Tibial nerve (tissue), 4 donors: ENCODE measurements around the gene RAP1GAP2. TPM values are rescaled to one million over a fixed set of nuclear protein-coding genes. Genes with fewer than 3 reads are reported as not detected.

ENCODE experiments used
- DNase-seq, 2 donors: peaks; one replicate each; pipeline ENCODE4 v3.0.0-alpha.2; 2019; ENCODE audit warnings: low spot score in 2 of 2
- H3K27ac ChIP-seq, 4 donors: fragments of 200-600 bp; sonication (generic) in 3 of 4; one replicate each; pipeline ENCODE4 v1.5.1; 2017 to 2019; ENCODE audit warnings: mild to moderate bottlenecking in 1 of 4
- H3K27me3 ChIP-seq, 2 donors: fragments of 200-600 bp; sonication (generic) in 1 of 2; one replicate each; pipeline versions ENCODE4 v1.5.1 to v1.6.0; 2017 to 2019
- H3K36me3 ChIP-seq, 3 donors: fragments of 200-600 bp; sonication (generic); one replicate each; pipeline ENCODE4 v1.5.1; 2018 to 2019
- H3K4me1 ChIP-seq, 4 donors: fragments of 200-600 bp; sonication (generic) in 3 of 4; one replicate each; pipeline ENCODE4 v1.5.1; 2017 to 2019
- H3K4me3 ChIP-seq, 4 donors: fragments of 200-600 bp; sonication (generic) in 3 of 4; one replicate each; pipeline ENCODE4 v1.5.1; 2017 to 2019; ENCODE audit warnings: mild to moderate bottlenecking in 1 of 4, moderate library complexity in 1 of 4
- H3K9me3 ChIP-seq, 4 donors: fragments of 200-600 bp; sonication (generic) in 3 of 4; one replicate each; pipeline ENCODE4 v1.5.1; 2017 to 2019
- CTCF ChIP-seq, 5 experiments: fragments of 200-600 bp in 3 of 5; fragments of 450-650 bp in 2 of 5; sonication (generic) in 3 of 5; IDR thresholded peaks; one replicate each; pipeline ENCODE4 v1.5.1; 2016 to 2019; ENCODE audit warnings: antibody characterized with exemption in 5 of 5, mild to moderate bottlenecking in 3 of 5, moderate library complexity in 2 of 5
- EP300 ChIP-seq, 2 donors: sonication (generic); formaldehyde crosslinking; IDR thresholded peaks; one replicate each; pipeline ENCODE4 v1.6.1; 2017; ENCODE audit warnings: antibody characterized with exemption in 2 of 2, mild to moderate bottlenecking in 1 of 2
- POLR2A ChIP-seq, 2 donors: fragments of 450-650 bp; IDR thresholded peaks; one replicate each; pipeline ENCODE4 v1.6.1; 2017; ENCODE audit warnings: antibody characterized with exemption in 2 of 2, mild to moderate bottlenecking in 2 of 2, moderate library complexity in 2 of 2
- WGBS, 2 donors: methylation state at CpG; one replicate each; pipeline ENCODE4 v1.1.5; 2018; 5-methylcytosine and 5-hydroxymethylcytosine counted together
- total RNA-seq, 4 donors: library from RNA; depleted of rRNA; stranded (reverse); fragments of >200 nt; gene quantifications; one replicate each; pipeline ENCODE4 v1.1.0, GENCODE V29; 2016

Gene RAP1GAP2
- total RNA-seq, 4 donors from 2014 or later = 5.4 to 18.2 (median 11.9) TPM

- Histone ChIP-seq H3K9me3 (no peaks in the 10 kb centered on the region), H3K4me3 (no peak overlapping the region), H3K36me3 (peaks cover 0 to 9% (median 0%) of the 10 kb centered on the region in 3 donors), H3K27ac (no peak overlapping the region), H3K4me1 (no peaks in the 10 kb centered on the region), H3K27me3 (no peaks in the 10 kb centered on the region)
- DNase-seq = no peak
- 78 to 82% methylated on average over 4 of the region's 4 CpGs for WGBS, 2 donors
- no peak for TF ChIP-seq CTCF (IDR thresholded peaks at IDR 0.05)
- no peak for TF ChIP-seq EP300 (IDR thresholded peaks at IDR 0.05)
- TF ChIP-seq POLR2A (IDR thresholded peaks at IDR 0.05) = no peak
These were observed 113.6 kb downstream of the RAP1GAP2 start for GRCh38 chr17:2909846-2910234.

- DNase-seq = no peak
- Histone ChIP-seq H3K36me3 (peaks cover 0 to 3% (median 0%) of the 10 kb centered on the region in 3 donors), H3K27ac (no peak overlapping the region), H3K4me1 (no peaks in the 10 kb centered on the region), H3K4me3 (no peak overlapping the region), H3K27me3 (no peaks in the 10 kb centered on the region), H3K9me3 (no peaks in the 10 kb centered on the region)
- no peak for TF ChIP-seq EP300 (IDR thresholded peaks at IDR 0.05)
- no peak for TF ChIP-seq CTCF (IDR thresholded peaks at IDR 0.05)
- TF ChIP-seq POLR2A (IDR thresholded peaks at IDR 0.05) = no peak
- 42 to 52% methylated on average over 19 of the region's 19 CpGs for WGBS, 2 donors
These were observed 115.0 kb downstream of the RAP1GAP2 start for GRCh38 chr17:2911035-2911754.

- Histone ChIP-seq H3K9me3 (no peaks in the 10 kb centered on the region), H3K4me3 (no peak overlapping the region), H3K27ac (no peak overlapping the region), H3K27me3 (no peaks in the 10 kb centered on the region), H3K4me1 (no peaks in the 10 kb centered on the region), H3K36me3 (no peaks in the 10 kb centered on the region)
- TF ChIP-seq EP300 (IDR thresholded peaks at IDR 0.05) = no peak
- TF ChIP-seq CTCF (IDR thresholded peaks at IDR 0.05) = no peak
- no peak for TF ChIP-seq POLR2A (IDR thresholded peaks at IDR 0.05)
- no peak for DNase-seq
- WGBS, 2 donors = 42 to 50% methylated on average over 8 to 9 of the region's 10 CpGs
These were observed 115.5 kb downstream of the RAP1GAP2 start for GRCh38 chr17:2911755-2912111.

GRCh38 chr17:2912754-2913153 lies 116.5 kb downstream of the RAP1GAP2 start:
- TF ChIP-seq EP300 (IDR thresholded peaks at IDR 0.05) (no peak), POLR2A (IDR thresholded peaks at IDR 0.05) (no peak), CTCF (IDR thresholded peaks at IDR 0.05) (no peak)
- Histone ChIP-seq H3K9me3 (no peaks in the 10 kb centered on the region), H3K27me3 (no peaks in the 10 kb centered on the region), H3K4me1 (no peaks in the 10 kb centered on the region), H3K27ac (no peak overlapping the region), H3K36me3 (no peaks in the 10 kb centered on the region), H3K4me3 (no peak overlapping the region)
- no peak for DNase-seq

GRCh38 chr17:2916461-2916860 lies 120.2 kb downstream of the RAP1GAP2 start:
- Histone ChIP-seq H3K27me3 (no peaks in the 10 kb centered on the region), H3K9me3 (no peaks in the 10 kb centered on the region), H3K4me3 (no peak overlapping the region), H3K36me3 (no peaks in the 10 kb centered on the region), H3K4me1 (no peaks in the 10 kb centered on the region), H3K27ac (no peak overlapping the region)
- no peak for DNase-seq
- 84 to 92% methylated on average over 11 of the region's 11 CpGs for WGBS, 2 donors
- no peak for TF ChIP-seq CTCF (IDR thresholded peaks at IDR 0.05)
- no peak for TF ChIP-seq POLR2A (IDR thresholded peaks at IDR 0.05)
- no peak for TF ChIP-seq EP300 (IDR thresholded peaks at IDR 0.05)
